GM12864 (cell line): ENCODE results near the gene CCDC73.
A peak's percentile ranks its signal among the peaks of the same experiment; 100 is the strongest.
"Not testable (repeated sequence)": the region's sequence is repeated elsewhere in the genome, so short reads cannot be mapped to it uniquely, and the experiment has no call there.

Source experiments
- DNase-seq: peaks from one replicate; pipeline ENCODE4 v3.0.0-alpha.2; 2011; ENCODE audit warnings: low read depth
- H3K4me3 ChIP-seq: 2 replicates; pipeline ENCODE4 v1.5.1; 2011; ENCODE audit warnings: mild to moderate bottlenecking, low read depth, low read length, control low read depth
- CTCF ChIP-seq: IDR thresholded peaks from 2 replicates; pipeline ENCODE4 v1.5.1; 2011; ENCODE audit warnings: low read depth, mild to moderate bottlenecking, moderate library complexity, low read length, control low read depth, inconsistent platforms; ENCODE audit errors: missing control alignments

CCDC73 gene

GRCh38 chr11:32831221-32831620 is 36.8 kb upstream of the CCDC73 start:
- DNase-seq, result no peak
- no peak for TF ChIP-seq CTCF
- H3K4me3 ChIP-seq, result no peak overlapping the region

- H3K4me3 ChIP-seq, result no peak overlapping the region
- TF ChIP-seq CTCF, result no peak
- no peak for DNase-seq
Observed at GRCh38 chr11:32830796-32831195, 36.3 kb upstream of the CCDC73 start.

- no peak for TF ChIP-seq CTCF
- peak overlapping the region; percentile 93 for H3K4me3 ChIP-seq
Observed at GRCh38 chr11:32830413-32830738, 35.9 kb upstream of the CCDC73 start.

GRCh38 chr11:32829680-32830412 is 35.4 kb upstream of the CCDC73 start, which contains the start of gene PRRG4:
TSS of gene PRRG4 (plus strand) at chr11:32829927. CDS start at chr11:32830530, 603 bp downstream.
- H3K4me3 ChIP-seq, result peak within 1 kb of the TSS; percentile 93
- no peak for TF ChIP-seq CTCF
- peak; percentile 31 for DNase-seq

More at GRCh38 chr11:32830413-32830738, 35.9 kb upstream of the CCDC73 start:
- DNase-seq, result no peak

GRCh38 chr11:32829157-32829679 is 34.8 kb upstream of the CCDC73 start:
- TF ChIP-seq CTCF, result no peak
- peak overlapping the region; percentile 93 for H3K4me3 ChIP-seq
- DNase-seq, result no peak

- no peak overlapping the region for H3K4me3 ChIP-seq
- no peak for DNase-seq
- no peak for TF ChIP-seq CTCF
Observed at GRCh38 chr11:32827276-32827675, 32.8 kb upstream of the CCDC73 start.

- TF ChIP-seq CTCF, result no peak
- DNase-seq, result no peak
- H3K4me3 ChIP-seq, result no peak overlapping the region
Observed at GRCh38 chr11:32826113-32826512, 31.7 kb upstream of the CCDC73 start.

- not testable (repeated sequence) for DNase-seq, H3K4me3 ChIP-seq
Observed at GRCh38 chr11:32823617-32824016, 29.2 kb upstream of the CCDC73 start.
